T-cell (primary cell): Measurements from ENCODE around the gene C1orf210. TPM values are rescaled to one million over a fixed set of nuclear protein-coding genes. Genes with fewer than 3 reads are reported as not detected.

Experiments used
- ATAC-seq, 4 experiments: fragments of 200-7000 bp in 3 of 4; fragments of 150-1000 bp in 1 of 4; cut with Tn5 transposase; replicated peaks in 1 of 4; 1 replicate in 3 of 4; 2 replicates in 1 of 4; pipeline ENCODE4 v1.10.0; 2021; ENCODE audit warnings: moderate library complexity in 3 of 4, mild to moderate bottlenecking in 2 of 4, moderate number of reproducible peaks in 1 of 4
- CTCF ChIA-PET, 2 donors: fragments of 300-600 bp; sonication (Branson Sonifier 250); formaldehyde crosslinking; loops; one replicate each; lab custom pipeline; 2022; ENCODE audit warnings: antibody characterized with exemption in 2 of 2; lab: Charles Lee
- POLR2A ChIA-PET, 2 donors: fragments of 300-600 bp; sonication (Branson Sonifier 250); formaldehyde crosslinking; loops; one replicate each; lab custom pipeline; 2022; ENCODE audit warnings: antibody characterized with exemption in 2 of 2; lab: Charles Lee
- DNase-seq, 35 experiments: peaks; one replicate each; pipeline versions ENCODE4 v3.0.0 to v3.0.0-alpha.2; 2013 to 2023
- H3K27ac ChIP-seq: one replicate; pipeline ENCODE4 v1.5.1; 2013; ENCODE audit warnings: low read length
- H3K27me3 ChIP-seq, 2 experiments: replicated peaks in 1 of 2; 1 replicate in 1 of 2; 2 replicates in 1 of 2; pipeline versions ENCODE4 v1.6.1 to v1.7.0; 2013; ENCODE audit warnings: low read length in 1 of 2, mixed read lengths in 1 of 2; ENCODE audit not compliant: control insufficient read depth in 2 of 2, insufficient read depth in 2 of 2; ENCODE audit errors: extremely low read depth in 1 of 2
- H3K36me3 ChIP-seq, 2 donors: 1 replicate in 1 of 2; 2 replicates in 1 of 2; pipeline versions ENCODE4 v1.6.1 to v1.7.0; 2013; ENCODE audit warnings: low read length in 1 of 2; ENCODE audit not compliant: control insufficient read depth in 2 of 2, insufficient read depth in 1 of 2; ENCODE audit errors: extremely low read depth in 1 of 2
- H3K4me1 ChIP-seq, 2 experiments: 1 replicate in 1 of 2; 2 replicates in 1 of 2; pipeline versions ENCODE4 v1.6.1 to v1.7.0; 2013; ENCODE audit warnings: low read length in 2 of 2, mixed read lengths in 1 of 2; ENCODE audit not compliant: insufficient read depth in 2 of 2, control insufficient read depth in 1 of 2; ENCODE audit errors: extremely low read depth in 1 of 2
- H3K4me3 ChIP-seq, 2 donors: 1 replicate in 1 of 2; 2 replicates in 1 of 2; pipeline versions ENCODE4 v1.5.1 to v1.7.0; 2013; ENCODE audit warnings: mild to moderate bottlenecking in 2 of 2, low read length in 1 of 2, moderate library complexity in 1 of 2; ENCODE audit not compliant: control insufficient read depth in 1 of 2; ENCODE audit errors: extremely low read depth in 1 of 2
- H3K9me3 ChIP-seq: 2 replicates; pipeline ENCODE4 v1.7.0; 2013
- H3K27ac Mint-ChIP-seq, 2 donors: one replicate each; pipeline ENCODE4 v1.8.0; 2020 to 2021; ENCODE audit warnings: mild to moderate bottlenecking in 2 of 2, mixed read lengths in 2 of 2
- H3K27me3 Mint-ChIP-seq, 2 donors: one replicate each; pipeline ENCODE4 v1.8.0; 2021 to 2022; ENCODE audit warnings: mixed read lengths in 2 of 2
- H3K36me3 Mint-ChIP-seq: one replicate; pipeline ENCODE4 v1.8.0; 2021; ENCODE audit warnings: mixed read lengths
- H3K4me1 Mint-ChIP-seq, 3 donors: one replicate each; pipeline ENCODE4 v1.8.0; 2020 to 2022; ENCODE audit warnings: mixed read lengths in 3 of 3, mild to moderate bottlenecking in 1 of 3
- H3K4me3 Mint-ChIP-seq, 3 donors: one replicate each; pipeline ENCODE4 v1.8.0; 2020 to 2022; ENCODE audit warnings: mild to moderate bottlenecking in 3 of 3, mixed read lengths in 3 of 3, moderate library complexity in 3 of 3
- H3K9me3 Mint-ChIP-seq, 3 donors: one replicate each; pipeline ENCODE4 v1.8.0; 2020 to 2022; ENCODE audit warnings: mixed read lengths in 3 of 3
- WGBS: methylation state at CpG from one replicate; pipeline ENCODE4 v1.1.5; 2013; ENCODE audit warnings: missing lambda C conversion rate; ENCODE audit not compliant: insufficient coverage; 5-methylcytosine and 5-hydroxymethylcytosine counted together
- total RNA-seq, 35 experiments: library from RNA in 6 of 35; stranded (reverse) in 6 of 35; fragments of 120-200 nt in 1 of 35; gene quantifications; one replicate each; pipeline versions ENCODE4 v1.2.1 to v1.2.4 and lab custom pipeline; 2013 to 2026

C1orf210 gene
- total RNA-seq, 5 donors from 2014 or later (not counting 1 experiment from before 2014, with no cell fraction given): 0.16 to 0.32 TPM; not detected in 3

GRCh38 chr1:43313771-43314170 is 28.4 kb upstream of the C1orf210 start:
- Mint-ChIP-seq H3K27ac (no peak overlapping the region), H3K36me3 (no peaks in the 10 kb centered on the region), H3K4me3 (no peak overlapping the region), H3K4me1 (no peaks in the 10 kb centered on the region), H3K9me3 (no peaks in the 10 kb centered on the region), H3K27me3 (no peaks in the 10 kb centered on the region)
- H3K4me3 ChIP-seq: no peak overlapping the region
- ChIA-PET CTCF (no interaction called here), POLR2A (no interaction called here)
- no peaks in the 10 kb centered on the region for H3K9me3 ChIP-seq
- no peak overlapping the region for H3K27ac ChIP-seq
- H3K36me3 ChIP-seq: no peaks in the 10 kb centered on the region
- 95% methylated on average over 6 of the region's 10 CpGs for WGBS
- H3K27me3 ChIP-seq: peaks cover 0 to 12% of the 10 kb centered on the region in 2 experiments
- no peaks in the 10 kb centered on the region for H3K4me1 ChIP-seq
- ATAC-seq (no peak), DNase-seq (no peak)

GRCh38 chr1:43312663-43313515 is 27.5 kb upstream of the C1orf210 start:
- no peak overlapping the region for H3K27ac Mint-ChIP-seq
- H3K27me3 ChIP-seq: peaks cover 0 to 20% of the 10 kb centered on the region in 2 experiments
- ChIA-PET CTCF (no interaction called here), POLR2A (no interaction called here)
- no peaks in the 10 kb centered on the region for H3K4me1 Mint-ChIP-seq
- no peaks in the 10 kb centered on the region for H3K27me3 Mint-ChIP-seq
- H3K36me3 Mint-ChIP-seq: no peaks in the 10 kb centered on the region
- no peaks in the 10 kb centered on the region for H3K4me1 ChIP-seq
- no peak overlapping the region for H3K4me3 ChIP-seq
- H3K9me3 ChIP-seq: no peaks in the 10 kb centered on the region
- no peak overlapping the region for H3K27ac ChIP-seq
- H3K9me3 Mint-ChIP-seq: no peaks in the 10 kb centered on the region
- H3K4me3 Mint-ChIP-seq: no peak overlapping the region
- ATAC-seq (no peak), DNase-seq (no peak)
- WGBS: 86% methylated on average over 20 of the region's 24 CpGs
- no peaks in the 10 kb centered on the region for H3K36me3 ChIP-seq

- no peak for DNase-seq
- H3K4me3 ChIP-seq: no peak overlapping the region
- Mint-ChIP-seq H3K36me3 (no peaks in the 10 kb centered on the region), H3K4me1 (no peaks in the 10 kb centered on the region), H3K27me3 (no peaks in the 10 kb centered on the region), H3K27ac (no peak overlapping the region), H3K4me3 (no peak overlapping the region), H3K9me3 (no peaks in the 10 kb centered on the region)
- peaks cover 0 to 27% of the 10 kb centered on the region in 2 experiments for H3K27me3 ChIP-seq
- POLR2A ChIA-PET: no interaction called here
- WGBS: 91% methylated on average over 11 of the region's 19 CpGs
- no peaks in the 10 kb centered on the region for H3K9me3 ChIP-seq
- no peak for ATAC-seq
- no peaks in the 10 kb centered on the region for H3K4me1 ChIP-seq
- H3K27ac ChIP-seq: no peak overlapping the region
- CTCF ChIA-PET: no interaction called here
- no peaks in the 10 kb centered on the region for H3K36me3 ChIP-seq
Measured at GRCh38 chr1:43312212-43312623, 26.8 kb upstream of the C1orf210 start.

GRCh38 chr1:43311521-43311920 is 26.1 kb upstream of the C1orf210 start:
- Mint-ChIP-seq H3K9me3 (no peaks in the 10 kb centered on the region), H3K4me1 (no peaks in the 10 kb centered on the region), H3K27ac (no peak overlapping the region), H3K27me3 (no peaks in the 10 kb centered on the region), H3K4me3 (no peak overlapping the region), H3K36me3 (no peaks in the 10 kb centered on the region)
- ChIA-PET CTCF (interaction anchor here in 1 of 2 donors (0.5 kb wide), 1 partner anchor 437 kb away, joined by 3 read pairs; no protein-coding TSS in a partner anchor), POLR2A (no interaction called here)
- no peaks in the 10 kb centered on the region for H3K36me3 ChIP-seq
- DNase-seq (no peak), ATAC-seq (no peak)
- H3K9me3 ChIP-seq: no peaks in the 10 kb centered on the region
- no peaks in the 10 kb centered on the region for H3K4me1 ChIP-seq
- H3K4me3 ChIP-seq: no peak overlapping the region
- 83% methylated on average over 9 of the region's 9 CpGs for WGBS
- peaks cover 0 to 30% of the 10 kb centered on the region in 2 experiments for H3K27me3 ChIP-seq
- H3K27ac ChIP-seq: no peak overlapping the region

- Histone ChIP-seq H3K27ac (no peak overlapping the region), H3K27me3 (peaks cover 0 to 31% of the 10 kb centered on the region in 2 experiments), H3K36me3 (no peaks in the 10 kb centered on the region), H3K4me3 (no peak overlapping the region), H3K4me1 (no peaks in the 10 kb centered on the region), H3K9me3 (no peaks in the 10 kb centered on the region)
- peaks cover 0 to 5% of the 10 kb centered on the region in 2 donors for H3K27me3 Mint-ChIP-seq
- no peak overlapping the region for H3K27ac Mint-ChIP-seq
- POLR2A ChIA-PET: no interaction called here
- no peak overlapping the region for H3K4me3 Mint-ChIP-seq
- CTCF ChIA-PET: no interaction called here
- 83% methylated on average over 13 of the region's 13 CpGs for WGBS
- no peaks in the 10 kb centered on the region for H3K4me1 Mint-ChIP-seq
- no peak for DNase-seq
- no peaks in the 10 kb centered on the region for H3K36me3 Mint-ChIP-seq
- peak in 1 of 4 experiments; percentile 11 for ATAC-seq
- H3K9me3 Mint-ChIP-seq: no peaks in the 10 kb centered on the region
Measured at GRCh38 chr1:43309405-43310025, 24.1 kb upstream of the C1orf210 start.

GRCh38 chr1:43308635-43309404 is 23.4 kb upstream of the C1orf210 start:
- H3K27me3 Mint-ChIP-seq: peaks cover 3 to 5% of the 10 kb centered on the region in 2 donors
- H3K9me3 Mint-ChIP-seq: no peaks in the 10 kb centered on the region
- ChIA-PET POLR2A (no interaction called here), CTCF (no interaction called here)
- H3K36me3 Mint-ChIP-seq: no peaks in the 10 kb centered on the region
- 92% methylated on average over 17 of the region's 20 CpGs for WGBS
- DNase-seq (no peak), ATAC-seq (no peak)
- no peaks in the 10 kb centered on the region for H3K4me1 Mint-ChIP-seq
- no peak overlapping the region for H3K4me3 Mint-ChIP-seq
- no peak overlapping the region for H3K27ac Mint-ChIP-seq
- H3K4me1 ChIP-seq: no peaks in the 10 kb centered on the region
- no peak overlapping the region for H3K4me3 ChIP-seq
- no peaks in the 10 kb centered on the region for H3K9me3 ChIP-seq
- peaks cover 0 to 34% of the 10 kb centered on the region in 2 experiments for H3K27me3 ChIP-seq
- no peaks in the 10 kb centered on the region for H3K36me3 ChIP-seq
- H3K27ac ChIP-seq: no peak overlapping the region
